ENCODE data around the gene FLRT2. TPM values are rescaled to one million over a fixed set of nuclear protein-coding genes. Genes with fewer than 3 reads are reported as not detected.

FLRT2 gene
- total and polyA plus RNA-seq, 10 of the 15 experiments (the other 5 are each of a cell fraction or from before 2014, with no cell fraction given): 0.03 to 0.13 TPM; not detected in 8

DNA sequence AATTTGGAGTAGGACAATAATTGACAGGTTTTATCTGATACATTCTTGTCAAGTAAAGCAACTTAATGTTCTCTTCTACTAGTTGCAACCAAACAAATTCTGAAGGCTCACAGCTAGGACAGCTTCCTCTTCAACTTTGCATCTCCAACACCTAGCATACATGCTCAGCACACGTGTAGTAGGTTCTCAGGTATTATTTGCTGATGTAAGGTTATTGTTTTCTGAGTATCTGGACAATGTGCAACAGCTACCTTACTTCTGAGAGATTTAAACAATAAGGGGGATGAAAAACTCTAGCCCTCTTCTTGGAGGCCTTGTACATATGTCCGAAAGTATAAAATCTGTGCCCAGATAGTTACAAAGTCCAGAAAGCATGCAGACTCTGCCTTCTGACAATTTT is 15.5 kb upstream of the FLRT2 start (continued):
- TF ChIP-seq MTA3 (IDR thresholded peaks at IDR 0.05; ENCODE audit: borderline replicate concordance, low read length) (no peak), FOXK2 (IDR thresholded peaks at IDR 0.05) (no peak)
- TF ChIP-seq, protein P1, sequence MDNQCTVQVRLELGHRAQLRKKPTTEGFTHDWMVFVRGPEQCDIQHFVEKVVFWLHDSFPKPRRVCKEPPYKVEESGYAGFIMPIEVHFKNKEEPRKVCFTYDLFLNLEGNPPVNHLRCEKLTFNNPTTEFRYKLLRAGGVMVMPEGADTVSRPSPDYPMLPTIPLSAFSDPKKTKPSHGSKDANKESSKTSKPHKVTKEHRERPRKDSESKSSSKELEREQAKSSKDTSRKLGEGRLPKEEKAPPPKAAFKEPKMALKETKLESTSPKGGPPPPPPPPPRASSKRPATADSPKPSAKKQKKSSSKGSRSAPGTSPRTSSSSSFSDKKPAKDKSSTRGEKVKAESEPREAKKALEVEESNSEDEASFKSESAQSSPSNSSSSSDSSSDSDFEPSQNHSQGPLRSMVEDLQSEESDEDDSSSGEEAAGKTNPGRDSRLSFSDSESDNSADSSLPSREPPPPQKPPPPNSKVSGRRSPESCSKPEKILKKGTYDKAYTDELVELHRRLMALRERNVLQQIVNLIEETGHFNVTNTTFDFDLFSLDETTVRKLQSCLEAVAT (IDR thresholded peaks at IDR 0.05): no peak

DNA sequence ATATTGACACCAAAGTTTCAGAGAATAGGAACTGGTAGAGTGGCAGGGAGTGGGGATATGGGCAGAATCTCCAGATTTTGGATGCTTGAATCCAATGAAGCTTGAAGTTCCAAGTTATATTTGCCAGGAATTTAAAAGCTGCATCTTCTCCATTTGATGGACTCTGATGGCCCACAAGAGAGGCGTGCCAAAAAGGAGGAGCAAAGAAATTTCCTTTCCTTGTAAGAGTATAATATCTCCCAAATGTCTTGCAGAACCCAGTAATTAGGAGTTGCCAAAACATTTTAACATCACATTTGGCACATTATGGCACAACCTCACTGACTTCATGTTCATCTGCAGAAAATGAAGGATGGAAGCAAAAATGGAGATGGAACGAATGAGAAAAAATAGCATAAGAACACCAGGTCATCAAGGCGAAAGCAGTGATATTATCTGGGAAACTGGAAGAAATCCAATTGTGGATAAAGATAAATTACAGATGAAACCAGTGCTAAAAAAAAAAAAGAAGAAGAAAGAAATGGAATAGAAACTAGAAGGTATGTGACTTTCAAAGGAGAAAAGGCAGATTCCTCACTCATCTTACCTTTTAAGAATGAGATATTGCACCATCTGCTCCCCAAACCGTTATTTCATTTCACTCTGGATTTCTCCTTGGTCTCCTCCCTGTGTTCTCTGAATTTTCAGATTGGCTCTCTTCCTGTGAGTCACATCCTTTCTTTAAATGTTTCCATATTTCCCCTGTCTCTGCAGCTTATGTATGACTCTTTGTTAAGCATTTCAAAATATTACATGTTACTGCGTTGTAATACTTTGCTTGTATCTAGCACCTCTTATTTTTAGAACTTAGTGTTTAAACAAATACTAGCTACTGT is 13.5 kb upstream of the FLRT2 start:
- no peak overlapping the region for H3K4me2 ChIP-seq (ENCODE audit: control insufficient read depth, insufficient read depth)
- in situ Hi-C loops (cut with MboI) (no loop called here), intact Hi-C loops (cut with micrococcal nuclease; ENCODE audit: unreplicated experiment) (no loop called here)
- BruUV-seq (replicated peaks): no TSS peak
- H3K36me3 ChIP-seq (ENCODE audit: control insufficient read depth in 2 of 2, insufficient read depth in 2 of 2, low read length in 1 of 2): no peaks in the 10 kb centered on the region
- H3K4me3 ChIP-seq: no peak overlapping the region
- no peaks in the 10 kb centered on the region for H3K27me3 ChIP-seq (replicated peaks in 1 of 2; ENCODE audit: control insufficient read depth in 2 of 2, insufficient read depth in 2 of 2, low read length in 1 of 2)
- ChIA-PET POLR2A (no interaction called here), SMC1A (ENCODE audit: uncharacterized antibody, unreplicated experiment) (interaction anchor here (1.1 kb wide), 1 partner anchor 11 kb away, joined by 3 read pairs; no protein-coding TSS in a partner anchor), RAD21 (ENCODE audit: unreplicated experiment) (no interaction called here), CTCF (interaction anchor here (0.6 kb wide), 1 partner anchor 62 kb away, joined by 3 read pairs; no protein-coding TSS in a partner anchor)
- FAIRE-seq (no peak), ATAC-seq (no peak), DNase-seq (ENCODE audit: low read depth, low spot score) (no peak)
- no peaks in the 10 kb centered on the region for H3K9me3 ChIP-seq (replicated peaks; ENCODE audit: control insufficient read depth, insufficient read depth, low read length)
- H3K27ac ChIP-seq (ENCODE audit: control insufficient read depth, insufficient read depth): no peak overlapping the region
- no peaks in the 10 kb centered on the region for H3K4me1 ChIP-seq (ENCODE audit: control insufficient read depth, insufficient read depth, low read length)
- H4K20me1 ChIP-seq (ENCODE audit: control insufficient read depth, insufficient read depth): no peaks in the 10 kb centered on the region
- H3K79me2 ChIP-seq (ENCODE audit: control insufficient read depth, insufficient read depth, low read length): no peaks in the 10 kb centered on the region
- H3K9ac ChIP-seq (ENCODE audit: control insufficient read depth, insufficient read depth, low read length): no peak overlapping the region
- 36% methylated on average over 5 of the region's 5 CpGs for WGBS (ENCODE audit: insufficient coverage, insufficient replicate concordance, low lambda C conversion rate, missing lambda C conversion rate)
- H2AFZ ChIP-seq (ENCODE audit: control insufficient read depth, low read depth, low read length): no peak overlapping the region
- no peak for TF ChIP-seq CHD1 (IDR thresholded peaks at IDR 0.05; ENCODE audit: low read depth, low read length)
- TF ChIP-seq, protein P2, sequence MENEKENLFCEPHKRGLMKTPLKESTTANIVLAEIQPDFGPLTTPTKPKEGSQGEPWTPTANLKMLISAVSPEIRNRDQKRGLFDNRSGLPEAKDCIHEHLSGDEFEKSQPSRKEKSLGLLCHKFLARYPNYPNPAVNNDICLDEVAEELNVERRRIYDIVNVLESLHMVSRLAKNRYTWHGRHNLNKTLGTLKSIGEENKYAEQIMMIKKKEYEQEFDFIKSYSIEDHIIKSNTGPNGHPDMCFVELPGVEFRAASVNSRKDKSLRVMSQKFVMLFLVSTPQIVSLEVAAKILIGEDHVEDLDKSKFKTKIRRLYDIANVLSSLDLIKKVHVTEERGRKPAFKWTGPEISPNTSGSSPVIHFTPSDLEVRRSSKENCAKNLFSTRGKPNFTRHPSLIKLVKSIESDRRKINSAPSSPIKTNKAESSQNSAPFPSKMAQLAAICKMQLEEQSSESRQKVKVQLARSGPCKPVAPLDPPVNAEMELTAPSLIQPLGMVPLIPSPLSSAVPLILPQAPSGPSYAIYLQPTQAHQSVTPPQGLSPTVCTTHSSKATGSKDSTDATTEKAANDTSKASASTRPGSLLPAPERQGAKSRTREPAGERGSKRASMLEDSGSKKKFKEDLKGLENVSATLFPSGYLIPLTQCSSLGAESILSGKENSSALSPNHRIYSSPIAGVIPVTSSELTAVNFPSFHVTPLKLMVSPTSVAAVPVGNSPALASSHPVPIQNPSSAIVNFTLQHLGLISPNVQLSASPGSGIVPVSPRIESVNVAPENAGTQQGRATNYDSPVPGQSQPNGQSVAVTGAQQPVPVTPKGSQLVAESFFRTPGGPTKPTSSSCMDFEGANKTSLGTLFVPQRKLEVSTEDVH (IDR thresholded peaks at IDR 0.05; ENCODE audit: low read depth, partially characterized antibody): no peak
- TF ChIP-seq, protein P3, sequence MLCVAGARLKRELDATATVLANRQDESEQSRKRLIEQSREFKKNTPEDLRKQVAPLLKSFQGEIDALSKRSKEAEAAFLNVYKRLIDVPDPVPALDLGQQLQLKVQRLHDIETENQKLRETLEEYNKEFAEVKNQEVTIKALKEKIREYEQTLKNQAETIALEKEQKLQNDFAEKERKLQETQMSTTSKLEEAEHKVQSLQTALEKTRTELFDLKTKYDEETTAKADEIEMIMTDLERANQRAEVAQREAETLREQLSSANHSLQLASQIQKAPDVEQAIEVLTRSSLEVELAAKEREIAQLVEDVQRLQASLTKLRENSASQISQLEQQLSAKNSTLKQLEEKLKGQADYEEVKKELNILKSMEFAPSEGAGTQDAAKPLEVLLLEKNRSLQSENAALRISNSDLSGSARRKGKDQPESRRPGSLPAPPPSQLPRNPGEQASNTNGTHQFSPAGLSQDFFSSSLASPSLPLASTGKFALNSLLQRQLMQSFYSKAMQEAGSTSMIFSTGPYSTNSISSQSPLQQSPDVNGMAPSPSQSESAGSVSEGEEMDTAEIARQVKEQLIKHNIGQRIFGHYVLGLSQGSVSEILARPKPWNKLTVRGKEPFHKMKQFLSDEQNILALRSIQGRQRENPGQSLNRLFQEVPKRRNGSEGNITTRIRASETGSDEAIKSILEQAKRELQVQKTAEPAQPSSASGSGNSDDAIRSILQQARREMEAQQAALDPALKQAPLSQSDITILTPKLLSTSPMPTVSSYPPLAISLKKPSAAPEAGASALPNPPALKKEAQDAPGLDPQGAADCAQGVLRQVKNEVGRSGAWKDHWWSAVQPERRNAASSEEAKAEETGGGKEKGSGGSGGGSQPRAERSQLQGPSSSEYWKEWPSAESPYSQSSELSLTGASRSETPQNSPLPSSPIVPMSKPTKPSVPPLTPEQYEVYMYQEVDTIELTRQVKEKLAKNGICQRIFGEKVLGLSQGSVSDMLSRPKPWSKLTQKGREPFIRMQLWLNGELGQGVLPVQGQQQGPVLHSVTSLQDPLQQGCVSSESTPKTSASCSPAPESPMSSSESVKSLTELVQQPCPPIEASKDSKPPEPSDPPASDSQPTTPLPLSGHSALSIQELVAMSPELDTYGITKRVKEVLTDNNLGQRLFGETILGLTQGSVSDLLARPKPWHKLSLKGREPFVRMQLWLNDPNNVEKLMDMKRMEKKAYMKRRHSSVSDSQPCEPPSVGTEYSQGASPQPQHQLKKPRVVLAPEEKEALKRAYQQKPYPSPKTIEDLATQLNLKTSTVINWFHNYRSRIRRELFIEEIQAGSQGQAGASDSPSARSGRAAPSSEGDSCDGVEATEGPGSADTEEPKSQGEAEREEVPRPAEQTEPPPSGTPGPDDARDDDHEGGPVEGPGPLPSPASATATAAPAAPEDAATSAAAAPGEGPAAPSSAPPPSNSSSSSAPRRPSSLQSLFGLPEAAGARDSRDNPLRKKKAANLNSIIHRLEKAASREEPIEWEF (IDR thresholded peaks at IDR 0.05; ENCODE audit: insufficient replicate concordance, low read depth, low read length): no peak
- no peak for TF ChIP-seq FOXM1 (IDR thresholded peaks at IDR 0.05; ENCODE audit: low read depth, low read length)
- no peak for TF ChIP-seq CHD4 (IDR thresholded peaks at IDR 0.05)
- no peak for TF ChIP-seq RBBP5 (conservative IDR thresholded peaks at IDR 0.05)
- TF ChIP-seq, protein P4, sequence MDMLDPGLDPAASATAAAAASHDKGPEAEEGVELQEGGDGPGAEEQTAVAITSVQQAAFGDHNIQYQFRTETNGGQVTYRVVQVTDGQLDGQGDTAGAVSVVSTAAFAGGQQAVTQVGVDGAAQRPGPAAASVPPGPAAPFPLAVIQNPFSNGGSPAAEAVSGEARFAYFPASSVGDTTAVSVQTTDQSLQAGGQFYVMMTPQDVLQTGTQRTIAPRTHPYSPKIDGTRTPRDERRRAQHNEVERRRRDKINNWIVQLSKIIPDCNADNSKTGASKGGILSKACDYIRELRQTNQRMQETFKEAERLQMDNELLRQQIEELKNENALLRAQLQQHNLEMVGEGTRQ (IDR thresholded peaks at IDR 0.05; ENCODE audit: borderline replicate concordance, low read depth, low read length): no peak
- TF ChIP-seq TCF7 (IDR thresholded peaks at IDR 0.05; ENCODE audit: borderline replicate concordance): no peak

Measured in GM12878 (cell line).